ENCODE results near the gene ANKRD40. TPM values are rescaled to one million over a fixed set of nuclear protein-coding genes. Genes with fewer than 3 reads are reported as not detected.
"Not testable (repeated sequence)": the region's sequence is repeated elsewhere in the genome, so short reads cannot be mapped to it uniquely, and the experiment has no call there.

Gene ANKRD40
- total RNA-seq, 1 experiment from 2014 or later: 42.0 TPM

GRCh38 chr17:50684612-50685333, 22.9 kb downstream of the ANKRD40 start:
- Histone ChIP-seq H3K36me3 (replicated peaks; ENCODE audit: control insufficient read depth, insufficient read depth, low read length) (no peaks in the 10 kb centered on the region), H3K27me3 (ENCODE audit: control insufficient read depth, insufficient read depth, low read length) (no peaks in the 10 kb centered on the region), H3K4me3 (ENCODE audit: insufficient read depth, low read depth, low read length) (no peak overlapping the region)
- DNase-seq: peak; percentile 73

DNA sequence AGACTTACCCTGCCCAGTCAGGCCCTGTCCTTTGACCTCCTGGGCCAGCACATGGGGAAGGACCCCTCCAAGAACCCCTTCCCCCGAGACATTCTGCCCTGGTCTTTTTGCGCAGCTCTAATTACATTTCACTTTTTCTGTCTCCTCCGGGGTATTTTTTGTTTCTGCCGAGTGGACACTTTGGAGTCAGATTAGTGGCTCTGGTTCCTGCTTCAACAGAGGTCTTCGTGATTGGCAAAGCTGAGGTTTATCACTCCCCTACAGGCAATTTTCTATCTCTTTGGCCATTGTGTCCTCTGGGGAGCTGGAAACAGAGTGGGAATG, 23.5 kb downstream of the ANKRD40 start:
- no peak overlapping the region for H3K4me3 ChIP-seq (ENCODE audit: insufficient read depth, low read depth, low read length)
- peak; percentile 37 for DNase-seq
- H3K36me3 ChIP-seq (replicated peaks; ENCODE audit: control insufficient read depth, insufficient read depth, low read length): no peaks in the 10 kb centered on the region
- H3K27me3 ChIP-seq (ENCODE audit: control insufficient read depth, insufficient read depth, low read length): no peaks in the 10 kb centered on the region

DNA sequence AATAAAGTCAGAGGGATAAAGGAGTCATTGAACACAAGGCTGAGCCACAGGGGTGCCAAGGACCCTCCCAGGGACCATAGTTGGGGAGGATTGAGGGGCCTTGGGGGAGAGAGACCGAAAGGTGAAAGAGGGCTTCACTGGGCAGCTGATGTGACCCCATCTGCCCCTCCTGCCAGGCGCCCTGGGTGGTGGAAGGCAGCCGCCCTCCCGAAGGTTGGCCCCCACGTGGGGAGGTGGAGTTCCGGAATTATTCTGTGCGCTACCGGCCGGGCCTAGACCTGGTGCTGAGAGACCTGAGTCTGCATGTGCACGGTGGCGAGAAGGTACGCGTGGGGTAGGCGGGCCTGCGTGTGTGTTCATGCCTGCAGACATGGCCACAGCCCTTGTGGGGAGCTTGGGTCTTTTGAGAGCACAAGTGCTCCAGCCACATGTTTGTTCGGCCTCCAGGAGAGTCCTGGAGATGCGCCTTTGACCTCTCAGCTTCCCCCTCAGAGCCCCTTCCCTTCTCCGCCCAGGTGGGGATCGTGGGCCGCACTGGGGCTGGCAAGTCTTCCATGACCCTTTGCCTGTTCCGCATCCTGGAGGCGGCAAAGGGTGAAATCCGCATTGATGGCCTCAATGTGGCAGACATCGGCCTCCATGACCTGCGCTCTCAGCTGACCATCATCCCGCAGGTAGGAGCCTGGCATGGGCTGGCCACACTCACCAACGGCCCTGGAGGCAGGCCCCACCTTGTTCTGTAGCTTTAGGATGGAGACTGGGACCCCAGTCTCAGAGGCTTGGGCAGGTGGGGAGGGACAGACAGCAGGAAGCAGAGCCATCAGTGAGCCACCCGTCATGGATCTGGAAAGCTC, 24.1 kb downstream of the ANKRD40 start:
- Histone ChIP-seq H3K36me3 (replicated peaks; ENCODE audit: control insufficient read depth, insufficient read depth, low read length) (no peaks in the 10 kb centered on the region), H3K4me3 (ENCODE audit: insufficient read depth, low read depth, low read length) (no peak overlapping the region), H3K27me3 (ENCODE audit: control insufficient read depth, insufficient read depth, low read length) (no peaks in the 10 kb centered on the region)
- DNase-seq: peak; percentile 45

- DNase-seq: no peak
- Histone ChIP-seq H3K36me3 (replicated peaks; ENCODE audit: control insufficient read depth, insufficient read depth, low read length) (no peaks in the 10 kb centered on the region), H3K4me3 (ENCODE audit: insufficient read depth, low read depth, low read length) (no peak overlapping the region), H3K27me3 (ENCODE audit: control insufficient read depth, insufficient read depth, low read length) (no peaks in the 10 kb centered on the region)
These were observed 24.8 kb downstream of the ANKRD40 start for GRCh38 chr17:50682938-50683337.

- H3K27me3 ChIP-seq (ENCODE audit: control insufficient read depth, insufficient read depth, low read length): no peaks in the 10 kb centered on the region
- H3K36me3 ChIP-seq (replicated peaks; ENCODE audit: control insufficient read depth, insufficient read depth, low read length): no peaks in the 10 kb centered on the region
- peak; percentile 19 for DNase-seq
- H3K4me3 ChIP-seq (ENCODE audit: insufficient read depth, low read depth, low read length): no peak overlapping the region
These were observed 25.3 kb downstream of the ANKRD40 start for GRCh38 chr17:50682441-50682840.

- H3K4me3 ChIP-seq (ENCODE audit: insufficient read depth, low read depth, low read length): no peak overlapping the region
- DNase-seq: peak; percentile 81
- no peaks in the 10 kb centered on the region for H3K36me3 ChIP-seq (replicated peaks; ENCODE audit: control insufficient read depth, insufficient read depth, low read length)
- H3K27me3 ChIP-seq (ENCODE audit: control insufficient read depth, insufficient read depth, low read length): no peaks in the 10 kb centered on the region
These were observed 26.2 kb downstream of the ANKRD40 start for GRCh38 chr17:50681263-50682200.

- not testable (repeated sequence) for H3K4me3 ChIP-seq (ENCODE audit: insufficient read depth, low read depth, low read length); H3K36me3 ChIP-seq (replicated peaks; ENCODE audit: control insufficient read depth, insufficient read depth, low read length); H3K27me3 ChIP-seq (ENCODE audit: control insufficient read depth, insufficient read depth, low read length)
- DNase-seq: peak; percentile 10
These were observed 27.0 kb downstream of the ANKRD40 start for GRCh38 chr17:50680543-50681262.

DNA sequence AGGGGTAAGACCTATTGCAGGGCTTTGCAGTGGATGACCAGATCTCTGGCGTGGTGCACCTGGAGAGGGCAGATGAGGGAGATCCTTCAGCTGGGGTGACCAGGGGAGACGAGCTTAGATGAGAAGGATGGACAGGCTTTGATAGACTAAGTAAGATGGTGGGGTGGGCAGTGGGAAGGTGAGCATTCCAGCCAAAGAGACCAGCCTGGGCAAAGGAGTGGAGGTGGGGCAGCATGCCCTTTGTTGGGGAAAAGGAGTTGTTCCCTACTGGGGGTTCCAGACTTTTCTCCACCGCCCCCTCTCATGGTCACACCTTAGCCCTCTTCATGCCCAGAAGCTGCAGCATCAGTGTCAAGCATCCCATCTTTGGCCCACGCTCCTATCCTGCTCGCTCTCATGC, 27.6 kb downstream of the ANKRD40 start:
- peak; percentile 16 for DNase-seq
- Histone ChIP-seq H3K4me3 (ENCODE audit: insufficient read depth, low read depth, low read length) (no peak overlapping the region), H3K36me3 (replicated peaks; ENCODE audit: control insufficient read depth, insufficient read depth, low read length) (no peaks in the 10 kb centered on the region), H3K27me3 (ENCODE audit: control insufficient read depth, insufficient read depth, low read length) (no peaks in the 10 kb centered on the region)

GRCh38 chr17:50679008-50679544, 28.6 kb downstream of the ANKRD40 start:
- Histone ChIP-seq H3K36me3 (replicated peaks; ENCODE audit: control insufficient read depth, insufficient read depth, low read length) (no peaks in the 10 kb centered on the region), H3K27me3 (ENCODE audit: control insufficient read depth, insufficient read depth, low read length) (no peaks in the 10 kb centered on the region), H3K4me3 (ENCODE audit: insufficient read depth, low read depth, low read length) (no peak overlapping the region)
- DNase-seq: no peak

GRCh38 chr17:50677851-50678375, 29.8 kb downstream of the ANKRD40 start:
- Histone ChIP-seq H3K36me3 (replicated peaks; ENCODE audit: control insufficient read depth, insufficient read depth, low read length) (no peaks in the 10 kb centered on the region), H3K27me3 (ENCODE audit: control insufficient read depth, insufficient read depth, low read length) (no peaks in the 10 kb centered on the region), H3K4me3 (ENCODE audit: insufficient read depth, low read depth, low read length) (no peak overlapping the region)
- DNase-seq: peak; percentile 15

DNA sequence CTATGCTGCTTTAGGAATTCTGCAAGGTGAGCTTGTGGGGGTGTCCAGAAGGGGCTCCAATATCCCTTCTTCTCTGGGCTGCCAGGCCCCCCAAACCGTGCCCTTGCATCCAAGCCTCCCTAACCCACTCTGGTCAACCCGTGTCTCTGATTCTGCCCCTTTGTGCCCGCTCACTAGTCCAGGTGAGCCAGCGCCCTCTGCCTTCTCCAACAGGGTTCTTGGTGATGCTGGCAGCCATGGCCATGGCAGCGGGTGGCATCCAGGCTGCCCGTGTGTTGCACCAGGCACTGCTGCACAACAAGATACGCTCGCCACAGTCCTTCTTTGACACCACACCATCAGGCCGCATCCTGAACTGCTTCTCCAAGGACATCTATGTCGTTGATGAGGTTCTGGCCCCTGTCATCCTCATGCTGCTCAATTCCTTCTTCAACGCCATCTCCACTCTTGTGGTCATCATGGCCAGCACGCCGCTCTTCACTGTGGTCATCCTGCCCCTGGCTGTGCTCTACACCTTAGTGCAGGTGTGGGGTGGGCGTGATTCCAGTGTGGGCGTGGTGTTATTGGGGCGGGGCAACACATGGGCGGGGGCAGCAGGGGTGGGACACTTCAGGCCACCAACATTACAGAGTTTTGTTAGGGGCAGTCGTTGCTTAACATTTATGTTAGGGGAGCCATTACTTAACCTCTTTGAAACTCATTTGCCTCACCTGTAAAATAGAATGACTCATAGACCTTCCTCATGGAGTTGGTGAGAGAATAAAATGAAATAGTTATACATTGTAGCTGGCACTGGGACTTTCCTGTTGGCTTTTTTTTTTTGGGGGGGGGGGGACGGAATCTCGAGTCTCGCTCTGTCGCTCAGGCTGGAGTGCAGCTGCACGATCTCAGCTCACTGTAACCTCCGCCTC, 31.4 kb downstream of the ANKRD40 start:
- H3K36me3 ChIP-seq (replicated peaks; ENCODE audit: control insufficient read depth, insufficient read depth, low read length): no peaks in the 10 kb centered on the region
- no peaks in the 10 kb centered on the region for H3K27me3 ChIP-seq (ENCODE audit: control insufficient read depth, insufficient read depth, low read length)
- DNase-seq: peak; percentile 41
- no peak overlapping the region for H3K4me3 ChIP-seq (ENCODE audit: insufficient read depth, low read depth, low read length)

DNA sequence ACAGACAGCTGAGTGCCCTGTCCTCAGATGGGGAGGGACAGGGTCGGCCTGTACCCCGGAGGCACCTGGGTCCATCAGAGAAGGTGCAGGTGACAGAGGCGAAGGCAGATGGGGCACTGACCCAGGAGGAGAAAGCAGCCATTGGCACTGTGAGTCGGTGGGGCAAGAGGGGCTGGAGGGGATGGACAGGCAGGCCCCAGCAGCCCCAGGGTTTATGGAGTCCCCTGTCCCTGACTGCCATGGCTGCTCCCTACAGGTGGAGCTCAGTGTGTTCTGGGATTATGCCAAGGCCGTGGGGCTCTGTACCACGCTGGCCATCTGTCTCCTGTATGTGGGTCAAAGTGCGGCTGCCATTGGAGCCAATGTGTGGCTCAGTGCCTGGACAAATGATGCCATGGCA, 32.1 kb downstream of the ANKRD40 start:
- no peaks in the 10 kb centered on the region for H3K27me3 ChIP-seq (ENCODE audit: control insufficient read depth, insufficient read depth, low read length)
- no peaks in the 10 kb centered on the region for H3K36me3 ChIP-seq (replicated peaks; ENCODE audit: control insufficient read depth, insufficient read depth, low read length)
- DNase-seq: peak; percentile 41
- no peak overlapping the region for H3K4me3 ChIP-seq (ENCODE audit: insufficient read depth, low read depth, low read length)

GRCh38 chr17:50675190-50675589, 32.5 kb downstream of the ANKRD40 start:
- no peaks in the 10 kb centered on the region for H3K27me3 ChIP-seq (ENCODE audit: control insufficient read depth, insufficient read depth, low read length)
- peak; percentile 35 for DNase-seq

More at GRCh38 chr17:50675190-50675589, 32.5 kb downstream of the ANKRD40 start:
- no peaks in the 10 kb centered on the region for H3K36me3 ChIP-seq (replicated peaks; ENCODE audit: control insufficient read depth, insufficient read depth, low read length)
- no peak overlapping the region for H3K4me3 ChIP-seq (ENCODE audit: insufficient read depth, low read depth, low read length)
